ENCODE data around the gene SYNJ1. TPM values are rescaled to one million over a fixed set of nuclear protein-coding genes. Genes with fewer than 3 reads are reported as not detected.
A peak's percentile ranks its signal among the peaks of the same experiment; 100 is the strongest.

SYNJ1 gene
- total and polyA plus RNA-seq, 2 of the 13 experiments (the other 11 are each of a cell fraction or from before 2014, with no cell fraction given), result 2.0 to 2.7 TPM

GRCh38 chr21:32597205-32597604 is 130.6 kb downstream of the SYNJ1 start (continued):
- TF ChIP-seq MEIS1 (CRISPR knock-in tag; IDR thresholded peaks at IDR 0.05; ENCODE audit: borderline replicate concordance) (no peak), NFIC (IDR thresholded peaks at IDR 0.05; ENCODE audit: low read length) (peak; percentile 56; the same call in 1 of the 2 replicates), ZNF430 (CRISPR knock-in tag; IDR thresholded peaks at IDR 0.05) (no peak), IRF9 (CRISPR knock-in tag; IDR thresholded peaks at IDR 0.05; ENCODE audit: borderline replicate concordance) (no peak), ZNF788 (CRISPR knock-in tag; IDR thresholded peaks at IDR 0.05; ENCODE audit: borderline replicate concordance) (peak; percentile 72; the same call in 1 of the 2 replicates), ELF3 (CRISPR knock-in tag; IDR thresholded peaks at IDR 0.05) (0 out of 2 replicates have a peak, but pooled peaks have one; percentile 22)

GRCh38 chr21:32595431-32595830 is 132.4 kb downstream of the SYNJ1 start:
- no peaks in the 10 kb centered on the region for H4K20me1 ChIP-seq (ENCODE audit: insufficient read depth, low read length)
- DNase-seq (ENCODE audit: low spot score), result no peak
- no peak overlapping the region for H3K4me3 ChIP-seq (replicated peaks in 1 of 3; ENCODE audit: insufficient read depth in 1 of 3, low read depth in 2 of 3, low read length in 3 of 3)
- H3K79me2 ChIP-seq (ENCODE audit: insufficient read depth, low read length), result no peaks in the 10 kb centered on the region
- peaks cover 89% of the 10 kb centered on the region for H3K4me1 ChIP-seq (ENCODE audit: insufficient read depth, low read length)
- BruUV-seq (replicated peaks), result no TSS peak
- no peak for TF ChIP-seq ZNF512B (CRISPR knock-in tag; IDR thresholded peaks at IDR 0.05; ENCODE audit: borderline replicate concordance)
- no peak overlapping the region for H3K4me2 ChIP-seq (ENCODE audit: low read depth, low read length)
- no peak overlapping the region for H3K9ac ChIP-seq (ENCODE audit: insufficient read depth, low read depth, low read length)
- POLR2A ChIA-PET, result no interaction called here
- no peak for ATAC-seq
- no peak overlapping the region for H3K27ac ChIP-seq (ENCODE audit: extremely low read length, insufficient read depth, low read length)
- H3K36me3 ChIP-seq (replicated peaks in 1 of 2; ENCODE audit: control insufficient read depth in 1 of 2, insufficient read depth in 2 of 2, low read length in 2 of 2), result no peaks in the 10 kb centered on the region; a peak in 1 of 5 replicates
- no peaks in the 10 kb centered on the region for H3K27me3 ChIP-seq (ENCODE audit: control insufficient read depth in 1 of 2, insufficient read depth in 2 of 2, low read length in 2 of 2)
- in situ Hi-C loops (cut with HindIII; ENCODE audit: extremely low pct_ligation_motif_present, low pct_unique_long_range_greater_than_20kb) (no loop called here), intact Hi-C loops (cut with micrococcal nuclease; ENCODE audit: unreplicated experiment) (loop anchor here (5.0 to 10.0 kb wide), 2 partner anchors 318 to 1609 kb away; partner anchors contain the start of gene MIS18A)
- no peak for FAIRE-seq
- WGBS (ENCODE audit: low lambda C conversion rate), result 100% methylated on average over 9 of the region's 11 CpGs
- CTCF ChIA-PET (ENCODE audit: low intra/inter-chr PET ratio, low total read pairs), result no interaction called here
- H3K9me3 ChIP-seq (ENCODE audit: low read length), result no peaks in the 10 kb centered on the region
- no peak overlapping the region for H2AFZ ChIP-seq (ENCODE audit: low read length)
